ENCODE measurements around the gene GDF15.

GRCh38 chr19:18418483-18419194 is 32.7 kb downstream of the GDF15 start:
- no peak for TF ChIP-seq CTCF (IDR thresholded peaks at IDR 0.05)
- peak in 1 of 3 donors; percentile 14 for TF ChIP-seq POLR2A (IDR thresholded peaks at IDR 0.05)
